ENCODE measurements around the gene KDM8.

- TF ChIP-seq CTCF (IDR thresholded peaks at IDR 0.05) (no peak), POLR2A (IDR thresholded peaks at IDR 0.05) (no peak)
These were observed 62.7 kb downstream of the KDM8 start for GRCh38 chr16:27265982-27266381.

Data from adrenal gland (tissue), 5 donors.